ELR (cell line): ENCODE results near the gene SHB.
A peak's percentile ranks its signal among the peaks of the same experiment; 100 is the strongest.

Experiments used
- DNase-seq: peaks from one replicate; pipeline ENCODE4 v3.0.0-alpha.2; 2015; ENCODE audit warnings: low read depth

SHB gene

GRCh38 chr9:37935096-37935495 lies 133.9 kb downstream of the SHB start:
- no peak for DNase-seq

DNA sequence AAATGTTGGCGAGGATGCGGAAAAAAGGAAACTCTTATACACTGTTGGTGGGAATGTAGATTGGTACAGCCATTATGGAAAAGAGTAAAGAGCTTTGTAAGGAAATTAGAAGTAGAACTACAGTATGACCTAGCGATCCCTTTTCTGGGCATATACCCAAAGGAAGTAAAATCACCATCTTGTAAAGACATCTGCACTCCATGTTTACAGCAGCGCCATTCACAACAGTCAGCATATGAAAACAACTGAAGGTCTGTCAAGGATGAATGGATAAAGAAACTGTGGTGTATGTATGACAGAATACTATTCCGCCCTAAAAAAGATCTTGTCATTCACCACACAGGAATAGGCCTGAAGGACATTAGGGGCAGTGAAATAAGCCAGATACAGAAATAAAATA lies 137.4 kb downstream of the SHB start:
- DNase-seq, result no peak

DNA sequence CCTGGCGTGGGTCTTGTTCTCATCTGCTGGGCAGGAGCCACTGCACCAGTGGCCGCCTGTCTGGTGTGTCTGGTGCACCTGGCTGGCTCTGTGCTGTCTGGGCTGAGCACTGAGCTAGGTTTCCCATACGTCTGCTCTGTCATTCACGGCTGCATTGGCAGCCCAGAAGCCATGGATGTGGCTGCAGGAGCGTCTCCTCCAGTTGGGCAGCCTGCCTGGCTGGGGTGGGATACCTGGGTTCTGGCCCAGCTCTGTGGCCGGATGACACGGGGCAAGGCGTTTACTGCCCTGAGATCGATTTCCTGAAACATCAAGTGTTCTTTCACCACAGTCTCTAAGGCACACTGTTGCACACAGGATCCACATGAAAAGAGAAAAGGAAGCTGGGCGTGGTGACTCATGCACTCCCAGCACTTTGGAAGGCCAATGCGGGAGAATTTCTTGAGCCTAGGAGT lies 139.6 kb downstream of the SHB start:
- DNase-seq, result peak; percentile 76

- DNase-seq, result no peak
Observed at GRCh38 chr9:37928552-37929430, 140.2 kb downstream of the SHB start.

DNA sequence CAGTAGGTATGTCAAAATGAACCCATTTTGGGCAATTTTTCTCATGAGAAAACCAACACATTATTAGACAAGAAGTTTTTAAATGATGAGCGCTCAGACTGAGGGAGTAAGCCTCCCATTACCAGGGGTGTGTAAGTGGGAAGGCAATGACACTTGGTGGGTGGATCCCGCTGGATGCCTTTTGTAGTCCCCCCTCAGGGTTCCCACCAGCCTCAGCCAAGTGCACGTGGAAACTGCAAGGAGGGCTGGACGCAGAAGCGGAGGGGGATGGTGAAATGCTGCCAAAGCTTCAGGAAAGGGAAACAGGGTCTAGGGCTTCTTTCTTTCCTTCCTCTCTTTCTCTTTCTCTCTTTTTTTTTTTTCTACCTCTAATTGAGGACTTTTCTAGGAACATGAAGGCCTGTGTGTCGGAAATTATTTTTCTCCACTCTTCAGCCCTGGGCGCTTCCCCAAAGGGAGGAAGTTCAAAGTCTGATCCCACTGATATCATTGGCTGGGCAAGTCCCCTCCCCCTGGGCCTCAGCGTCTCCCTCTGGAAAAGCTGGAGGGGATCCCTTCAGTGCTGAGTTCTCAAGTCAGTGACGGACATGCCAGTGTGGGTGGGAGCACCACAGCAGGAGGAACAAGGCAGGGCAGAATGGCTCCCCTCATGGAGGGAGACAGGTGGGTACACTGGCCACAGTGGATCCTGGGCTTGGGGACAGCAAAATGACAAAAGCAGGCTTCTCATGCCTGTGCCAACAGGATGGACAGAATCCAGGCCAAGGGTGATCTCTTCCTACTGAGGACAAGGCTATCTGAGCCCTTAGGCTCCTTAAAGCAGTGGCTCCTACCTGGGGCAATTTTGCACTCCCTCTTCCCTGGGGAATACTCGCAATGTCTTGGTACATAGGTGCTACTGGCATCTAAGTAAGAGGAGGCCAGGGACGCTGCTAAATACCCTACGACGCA lies 141.2 kb downstream of the SHB start:
- no peak for DNase-seq

GRCh38 chr9:37927132-37927531 lies 141.9 kb downstream of the SHB start:
- DNase-seq, result no peak

- DNase-seq, result peak; percentile 51
Observed at GRCh38 chr9:37926737-37927118, 142.3 kb downstream of the SHB start.

DNA sequence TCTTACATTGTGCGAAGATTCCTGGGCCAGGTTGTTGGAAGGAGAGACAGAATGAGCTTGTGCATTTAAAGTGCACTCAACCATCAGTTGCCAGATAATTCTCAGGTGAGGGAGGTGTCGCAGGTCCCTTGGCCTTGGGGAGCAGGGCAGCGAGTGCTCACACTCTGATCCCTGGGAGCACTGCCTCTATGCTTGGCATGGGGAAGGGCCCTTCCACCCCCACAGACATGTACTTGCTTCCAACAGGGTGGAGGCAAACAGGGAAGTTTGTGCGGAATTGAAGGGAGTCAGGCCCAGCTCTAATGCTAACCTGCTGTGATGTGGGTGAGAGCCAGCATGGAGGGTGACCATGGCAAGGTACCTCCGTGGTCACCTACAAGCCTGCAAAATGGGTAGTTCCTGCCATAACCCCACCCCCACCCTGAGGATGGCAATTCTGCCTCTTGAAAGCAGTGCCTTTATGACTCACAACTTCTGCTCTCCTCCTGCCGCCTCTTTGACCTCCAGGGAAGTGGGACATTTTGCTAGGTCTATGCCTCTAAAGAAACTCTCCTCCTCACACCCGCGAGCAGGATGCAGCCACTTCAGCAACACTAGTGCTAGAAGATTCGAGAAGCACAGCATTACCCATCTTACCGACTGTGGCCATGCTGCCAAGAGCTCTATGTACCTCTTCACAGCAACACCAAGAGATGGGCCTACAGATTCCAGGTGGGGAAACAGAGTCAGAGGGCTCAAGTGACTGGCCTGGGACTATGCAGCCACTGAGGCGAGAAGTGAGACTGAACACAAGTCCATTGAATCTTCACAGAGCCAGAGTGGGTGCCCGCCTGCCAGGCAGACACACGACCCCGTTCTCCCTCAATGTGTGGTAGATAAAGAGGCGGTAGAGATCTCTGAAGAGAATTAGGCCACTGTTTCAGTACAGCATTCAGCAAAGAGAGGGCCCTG lies 143.0 kb downstream of the SHB start:
- DNase-seq, result peak; percentile 58

DNA sequence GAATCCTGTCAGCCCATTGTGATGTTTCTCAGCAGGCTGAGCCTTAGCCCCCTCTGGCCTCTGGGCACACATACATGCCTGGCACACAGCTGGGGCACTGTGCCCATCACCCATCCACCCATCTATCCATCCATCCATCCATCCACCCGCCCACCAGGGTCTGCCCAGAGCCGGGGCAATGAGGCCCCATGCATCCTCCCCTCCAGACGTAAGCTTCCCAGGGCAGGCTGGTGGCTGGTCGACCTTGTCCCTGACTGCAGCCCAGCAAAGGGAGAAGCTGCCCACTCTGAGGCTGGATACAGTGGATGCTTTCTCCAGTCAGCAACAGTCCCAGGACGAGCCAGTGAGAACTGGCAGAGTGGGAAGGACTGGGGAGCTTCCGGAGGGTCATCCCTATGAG lies 144.0 kb downstream of the SHB start:
- DNase-seq, result no peak

DNA sequence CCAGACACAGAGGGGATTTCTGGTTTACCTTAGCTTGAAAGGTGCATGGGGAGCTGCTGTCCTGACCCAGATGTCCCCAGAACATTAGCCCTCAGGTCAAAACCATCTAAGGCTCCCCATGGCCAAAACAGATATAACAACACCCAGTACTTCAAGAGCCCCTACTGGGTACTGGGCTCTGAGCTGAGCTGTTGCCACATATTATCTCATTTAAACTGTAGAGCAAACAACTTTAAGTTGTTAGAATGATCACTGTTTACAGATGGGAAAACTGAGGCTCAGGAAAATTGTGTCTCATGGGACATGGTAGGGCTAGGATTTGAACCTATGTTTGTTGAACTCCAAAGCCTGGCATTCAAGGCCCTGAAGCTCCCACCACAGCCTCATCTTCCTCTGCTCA lies 144.5 kb downstream of the SHB start:
- DNase-seq, result no peak

DNA sequence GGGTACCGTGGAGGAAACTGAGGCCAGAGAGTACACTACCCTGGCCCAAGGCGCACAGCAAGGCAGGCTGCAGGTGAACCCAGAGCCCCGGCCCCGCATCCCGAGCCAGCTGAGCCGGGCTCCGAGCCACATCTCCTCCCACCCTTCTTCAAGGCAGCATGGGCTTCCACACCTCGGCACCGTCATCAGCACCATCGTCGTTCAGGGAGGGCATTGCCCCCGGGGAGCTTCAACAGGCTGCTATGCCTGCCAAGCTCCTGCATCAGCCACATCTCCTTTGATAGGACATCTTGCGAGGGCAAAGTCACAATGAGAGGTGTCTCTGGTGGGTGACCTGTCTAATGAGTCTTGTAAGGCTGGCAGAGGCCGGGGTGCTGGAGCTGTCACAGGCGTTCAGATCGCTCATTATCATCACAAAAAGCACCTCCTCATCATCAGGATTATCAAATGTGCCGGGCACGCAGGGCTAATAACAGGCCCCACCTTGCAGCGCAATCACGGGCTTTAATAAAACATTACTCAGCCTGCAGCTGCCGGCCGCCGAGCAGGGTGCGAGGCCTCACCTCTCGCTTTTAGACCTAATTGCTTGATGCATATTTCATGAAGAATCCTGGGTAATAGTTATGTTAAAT lies 145.1 kb downstream of the SHB start:
- DNase-seq, result no peak

DNA sequence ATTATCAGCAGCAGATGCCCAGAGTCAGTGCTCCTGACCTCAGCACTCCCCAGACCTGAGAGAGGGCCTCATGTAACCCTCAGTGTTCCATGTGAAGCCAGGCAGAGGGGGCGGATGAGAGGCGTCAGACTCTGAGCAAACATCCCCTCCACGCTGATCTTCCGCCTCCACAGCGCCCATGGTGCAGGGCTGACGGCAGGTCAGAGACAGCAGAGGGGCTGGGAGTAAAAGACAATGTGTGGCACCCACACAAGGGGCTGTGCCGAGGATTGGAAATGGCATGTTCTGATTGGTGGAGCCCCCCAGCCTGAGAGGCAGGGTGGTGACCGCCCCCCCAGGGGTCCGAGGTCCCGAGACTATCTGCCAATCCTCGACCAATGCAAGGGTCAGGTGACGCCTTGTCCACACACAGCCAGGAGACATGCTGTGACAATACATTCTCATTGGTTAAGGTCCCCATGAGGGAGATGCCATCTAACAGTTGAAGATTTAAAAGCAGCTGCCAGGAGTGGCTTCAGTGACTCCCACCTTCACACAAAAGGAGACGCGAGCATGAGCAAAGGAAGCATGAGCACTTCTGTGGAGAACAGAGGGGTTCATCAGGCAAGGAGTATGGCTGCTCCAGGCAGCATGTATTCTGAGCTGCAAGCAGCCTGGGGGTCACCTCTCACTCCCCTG lies 145.8 kb downstream of the SHB start:
- no peak for DNase-seq

DNA sequence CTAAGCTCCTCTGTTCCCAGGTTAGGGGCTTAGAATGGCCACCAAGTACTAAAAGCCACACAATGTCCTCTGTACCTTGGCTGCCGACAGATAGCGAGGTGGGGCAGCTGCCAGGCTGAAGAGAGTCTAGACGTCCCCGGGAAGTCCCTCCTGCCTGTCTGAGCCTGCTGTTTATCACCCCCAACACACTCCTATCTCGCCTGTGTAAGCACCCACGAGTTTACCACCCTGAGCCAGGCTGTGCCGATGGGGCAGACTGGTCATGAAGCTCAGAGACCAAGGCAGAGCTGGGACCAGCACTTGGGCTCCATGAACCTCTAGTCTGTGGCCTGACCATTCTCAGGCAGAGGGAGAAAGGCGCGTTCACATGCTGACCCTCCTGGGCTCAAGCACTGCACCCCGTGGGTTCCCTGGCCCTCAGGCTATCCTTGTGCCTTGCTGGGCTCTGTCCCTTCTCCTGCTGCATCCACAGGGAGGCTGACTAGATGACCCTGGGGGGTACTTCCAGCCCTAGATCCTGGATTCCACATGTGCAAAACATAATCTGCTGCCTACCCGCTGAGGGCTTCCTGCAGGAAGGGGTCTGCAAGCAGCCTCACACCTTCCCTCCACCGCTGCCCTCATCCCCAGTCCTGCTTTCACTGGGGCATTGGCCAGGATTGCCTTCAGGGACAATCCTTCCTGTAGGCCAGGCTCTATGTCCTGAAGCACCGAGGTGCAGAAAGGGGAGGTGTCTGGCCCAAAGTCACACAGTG lies 146.5 kb downstream of the SHB start:
- no peak for DNase-seq

DNA sequence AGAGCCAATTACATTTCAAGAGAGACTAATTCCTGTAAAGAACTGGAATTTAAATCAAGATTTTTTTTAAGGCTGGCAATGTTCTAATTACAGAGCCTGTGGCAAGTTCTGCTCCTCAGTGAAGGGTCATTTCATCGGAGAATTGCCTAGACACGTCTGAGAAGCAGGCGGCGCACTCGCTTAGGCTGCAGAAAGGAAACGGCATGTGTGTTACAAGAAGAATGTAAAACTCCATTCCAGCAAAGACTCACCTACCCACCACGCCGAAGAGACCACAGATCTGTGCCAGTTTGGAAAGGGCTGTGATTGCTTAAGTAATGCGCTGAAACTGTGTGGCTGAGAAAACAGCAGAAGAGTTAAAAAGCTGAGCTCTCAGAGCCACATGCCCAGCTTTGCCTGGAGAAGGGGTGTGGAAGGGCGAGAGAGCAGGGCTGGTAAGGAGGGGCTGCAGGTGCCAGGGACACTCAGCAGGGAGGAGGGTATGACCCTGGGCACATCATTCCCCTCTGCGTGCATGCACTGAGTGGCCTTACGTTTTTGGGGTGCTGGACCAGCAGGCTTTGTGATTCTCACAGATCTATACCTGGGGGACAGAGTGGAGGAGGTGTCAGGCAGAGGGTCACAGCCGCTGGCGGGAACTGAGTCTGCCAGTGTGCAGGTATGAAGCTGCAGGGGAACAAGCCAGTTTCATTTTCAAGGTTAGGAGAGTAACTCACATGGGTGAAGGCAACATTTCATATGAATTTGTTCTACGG lies 147.3 kb downstream of the SHB start:
- no peak for DNase-seq

DNA sequence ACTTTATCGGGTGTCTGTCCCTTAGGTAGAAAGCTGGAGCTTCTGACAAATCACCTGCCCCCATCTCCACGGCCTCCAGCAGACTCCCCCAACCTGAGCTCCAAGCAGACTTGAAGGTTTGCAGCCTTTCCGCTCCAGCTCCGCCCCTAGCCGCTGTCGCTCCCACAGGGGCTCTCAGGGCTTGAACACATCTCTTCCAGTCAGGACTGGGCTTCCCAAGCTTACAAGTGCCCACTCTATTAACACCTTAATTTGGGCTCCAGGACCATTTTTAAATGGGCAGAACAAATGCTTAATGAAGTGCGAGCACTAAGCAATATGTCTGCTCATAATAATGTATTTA lies 147.9 kb downstream of the SHB start:
- no peak for DNase-seq

- no peak for DNase-seq
Observed at GRCh38 chr9:37920471-37921167, 148.4 kb downstream of the SHB start.

DNA sequence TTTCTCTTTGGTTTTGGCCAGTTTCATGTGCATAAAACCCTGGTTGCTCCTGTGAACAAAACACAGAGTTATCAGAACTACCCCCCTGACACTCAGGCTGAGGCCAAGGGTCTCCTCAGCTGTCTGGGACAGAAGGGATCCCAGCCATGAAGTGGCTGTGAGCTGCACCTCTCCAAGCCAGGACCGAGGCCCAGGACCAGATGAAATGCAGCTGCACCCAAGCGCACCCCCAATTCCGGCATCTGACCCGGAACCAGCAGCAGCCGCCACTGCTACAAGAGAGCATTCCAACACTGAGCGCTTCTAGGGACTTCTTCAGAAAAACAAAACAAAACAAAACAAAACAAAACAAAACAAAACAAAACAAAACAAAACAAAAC lies 149.1 kb downstream of the SHB start:
- no peak for DNase-seq

GRCh38 chr9:37919246-37919955 lies 149.6 kb downstream of the SHB start:
- no peak for DNase-seq
